Ramos (cell line): ENCODE results near the gene POLR2B.
"Not testable (repeated sequence)": the region's sequence is repeated elsewhere in the genome, so short reads cannot be mapped to it uniquely, and the experiment has no call there.

ENCODE experiments used
- in situ Hi-C: fragments of 300-500 bp; cut with MboI; formaldehyde crosslinking; loops from one replicate; pipeline ENCODE4 v1.14.3; 2022; ENCODE audit warnings: low sequenced_read_pairs; ENCODE audit not compliant: unreplicated experiment

Gene POLR2B

DNA sequence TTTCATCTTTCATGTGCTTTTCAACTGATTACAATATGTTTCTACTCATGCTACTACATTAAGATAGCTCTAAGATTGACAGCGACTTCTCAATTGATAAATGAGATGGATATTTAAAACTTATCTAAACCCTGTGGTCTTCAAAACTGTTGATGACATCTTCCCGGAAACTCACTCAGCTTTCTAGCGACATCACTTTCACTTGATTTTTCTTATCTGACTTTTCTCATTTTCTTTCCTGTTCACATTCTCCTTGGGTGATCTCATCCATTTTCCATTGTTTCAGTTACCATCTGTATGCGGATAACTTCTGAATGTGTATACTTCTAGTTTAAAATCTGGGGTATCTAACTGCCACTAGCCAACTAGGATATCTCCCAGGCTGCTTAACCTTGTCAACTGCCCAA lies 3.1 kb downstream of the POLR2B start:
- in situ Hi-C loops: no loop called here

- in situ Hi-C loops: no loop called here
Observed at GRCh38 chr4:56986192-56986591, 7.5 kb downstream of the POLR2B start.

DNA sequence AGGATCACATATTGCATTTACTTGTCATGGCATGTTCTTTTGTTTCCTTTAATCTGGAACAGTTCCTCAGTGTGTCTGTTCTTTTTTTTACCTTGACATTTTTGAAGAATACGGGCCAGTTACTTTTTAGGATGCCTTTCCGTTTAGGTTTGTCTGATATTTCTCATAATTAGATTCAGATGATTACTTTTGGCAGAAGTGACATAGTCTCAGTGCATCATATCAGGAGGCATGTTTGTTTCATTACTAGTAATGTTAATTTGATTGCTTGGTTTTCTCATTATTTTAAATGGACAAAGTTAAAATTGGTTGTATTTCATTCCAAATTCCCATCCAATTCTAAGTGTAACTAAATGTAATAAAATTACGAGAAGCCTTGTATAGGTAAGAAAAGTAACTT lies 8.3 kb downstream of the POLR2B start:
- in situ Hi-C loops: no loop called here

GRCh38 chr4:56990109-56990905 lies 11.6 kb downstream of the POLR2B start:
- in situ Hi-C loops: no loop called here

DNA sequence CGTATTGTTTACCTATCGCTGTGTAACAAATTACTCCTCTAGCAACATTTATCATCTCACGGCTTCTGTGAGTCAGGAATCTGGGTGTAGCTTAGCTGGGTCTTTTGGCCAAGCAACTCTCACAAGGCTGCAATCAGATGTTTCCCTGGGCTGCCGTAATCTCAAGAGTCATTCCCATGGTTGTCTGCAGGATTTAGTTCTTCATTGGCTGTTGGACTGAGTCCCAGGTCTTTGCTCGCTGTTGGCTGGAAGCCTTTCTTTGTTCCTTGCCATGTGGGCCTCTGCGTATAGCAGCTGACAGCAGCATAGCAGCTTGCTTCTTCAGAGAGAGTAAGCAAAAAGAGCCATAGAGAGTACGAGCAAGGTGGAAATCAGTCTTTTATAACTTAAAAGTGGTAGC lies 16.8 kb downstream of the POLR2B start:
- in situ Hi-C loops: no loop called here

GRCh38 chr4:56999751-57000150 lies 21.1 kb downstream of the POLR2B start:
- in situ Hi-C loops: no loop called here

DNA sequence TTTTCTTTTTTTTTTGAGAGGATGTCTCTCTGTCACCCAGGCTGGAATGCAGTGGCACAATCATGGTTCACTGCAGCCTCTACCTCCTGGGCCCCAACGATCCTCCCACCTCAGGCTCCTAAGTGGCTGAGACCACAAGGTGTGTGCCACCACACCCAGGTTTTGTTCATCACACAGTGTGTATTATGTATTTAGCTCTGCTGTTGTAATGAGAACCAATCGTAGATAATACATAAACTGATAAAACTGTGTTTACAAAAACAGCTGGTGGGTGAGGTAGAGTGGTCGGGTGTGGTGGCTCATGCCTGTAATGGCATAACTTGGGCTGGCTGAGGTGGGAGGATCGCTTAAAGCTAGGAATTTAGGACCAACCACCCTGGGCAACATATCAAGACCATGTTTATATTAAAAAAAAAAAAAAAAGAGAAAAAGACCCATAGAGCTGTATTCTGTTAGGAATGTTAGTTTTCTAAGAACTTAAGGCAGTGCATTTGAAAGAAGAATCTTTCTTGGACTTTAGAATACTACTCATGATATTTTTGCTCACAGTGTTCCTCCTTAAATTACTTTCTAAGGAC lies 34.9 kb downstream of the POLR2B start:
- in situ Hi-C loops: no loop called here

DNA sequence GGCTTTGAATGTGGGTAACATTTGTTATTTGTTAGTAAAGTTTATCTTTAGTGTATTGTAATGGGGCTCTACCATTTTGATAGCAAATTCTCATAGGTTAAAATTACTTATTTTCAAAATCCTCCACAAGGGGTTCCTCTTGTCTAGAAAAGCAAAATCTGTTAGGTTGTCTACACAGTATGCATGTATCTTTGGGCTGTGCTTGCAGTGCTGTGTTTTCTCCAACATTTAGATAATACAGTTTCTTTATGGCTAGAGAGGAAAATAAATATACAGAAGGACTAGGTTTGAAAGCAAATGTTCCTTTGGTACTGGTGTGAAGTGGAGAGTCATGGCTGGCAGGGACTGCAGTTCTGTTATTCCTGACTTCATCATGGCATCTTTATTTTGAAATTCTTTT lies 40.3 kb downstream of the POLR2B start:
- in situ Hi-C loops: no loop called here

DNA sequence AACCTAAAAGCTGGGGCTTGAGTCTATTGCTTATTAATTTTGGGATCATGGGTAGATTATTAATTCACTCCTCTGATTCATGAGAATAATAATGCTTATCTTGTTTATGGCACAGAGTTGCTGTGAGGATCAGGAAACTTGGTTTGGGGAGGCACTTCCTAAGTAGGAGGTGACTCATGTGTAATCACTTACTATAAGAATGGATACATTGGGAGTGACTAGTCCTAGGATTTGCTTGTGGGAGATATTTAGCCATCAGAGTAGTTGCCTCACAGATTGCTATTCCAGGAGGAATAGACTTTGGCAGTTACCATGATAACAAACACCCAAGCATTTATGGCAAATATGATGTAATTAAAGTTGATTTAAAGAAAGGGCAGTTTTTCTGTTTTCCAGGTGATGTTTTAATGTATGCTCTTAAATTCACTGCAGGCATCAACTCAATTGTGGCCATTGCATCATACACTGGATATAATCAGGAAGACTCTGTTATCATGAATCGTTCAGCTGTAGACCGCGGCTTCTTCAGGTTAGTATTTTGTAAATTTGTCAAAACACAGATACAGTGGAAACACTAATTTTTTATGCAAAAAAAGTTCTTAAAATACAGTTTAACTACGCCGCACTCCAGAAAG lies 41.9 kb downstream of the POLR2B start:
- in situ Hi-C loops: no loop called here

DNA sequence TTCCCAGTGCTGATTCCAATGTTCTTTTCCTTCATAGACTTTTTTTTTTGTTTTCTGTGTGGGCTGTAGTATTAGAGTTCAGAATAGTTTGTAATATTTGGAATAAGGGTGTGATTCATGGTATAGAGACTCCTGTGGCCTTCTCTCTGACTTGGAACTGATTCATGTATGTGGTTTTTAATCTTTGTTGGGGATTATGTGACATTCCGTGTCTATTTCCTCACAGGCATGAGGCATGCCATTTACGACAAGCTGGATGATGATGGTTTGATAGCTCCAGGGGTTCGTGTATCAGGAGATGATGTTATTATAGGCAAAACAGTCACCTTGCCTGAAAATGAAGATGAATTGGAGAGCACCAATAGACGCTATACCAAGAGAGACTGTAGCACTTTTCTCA lies 44.4 kb downstream of the POLR2B start:
- in situ Hi-C loops: no loop called here

- in situ Hi-C loops: no loop called here
Observed at GRCh38 chr4:57034520-57034919, 55.8 kb downstream of the POLR2B start.

- in situ Hi-C loops: no loop called here
Observed at GRCh38 chr4:57037982-57038604, 59.4 kb downstream of the POLR2B start.

GRCh38 chr4:57039345-57039744 lies 60.6 kb downstream of the POLR2B start:
- in situ Hi-C loops: no loop called here

- in situ Hi-C loops: no loop called here
Observed at GRCh38 chr4:57040510-57040909, 61.8 kb downstream of the POLR2B start.

DNA sequence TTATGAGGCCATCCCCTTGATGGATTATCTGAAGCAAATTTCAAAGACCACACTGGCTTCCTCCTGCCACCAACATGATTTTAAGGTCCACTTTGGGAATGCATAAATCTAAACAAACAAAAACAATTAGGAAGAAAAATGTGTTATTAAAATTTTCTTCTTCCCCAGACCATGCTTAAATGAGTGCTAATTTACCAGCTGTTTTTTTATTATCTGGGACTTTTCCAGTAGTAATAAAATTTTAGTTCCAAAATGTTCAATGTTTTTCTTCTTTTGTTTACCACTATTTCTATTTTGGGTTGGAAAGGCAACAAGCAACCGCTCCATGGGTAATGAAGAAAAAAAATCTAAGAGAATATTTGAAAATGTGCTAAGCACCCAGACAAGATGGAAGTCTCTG lies 62.3 kb downstream of the POLR2B start:
- in situ Hi-C loops: no loop called here

GRCh38 chr4:57042711-57043169 lies 64.0 kb downstream of the POLR2B start:
- in situ Hi-C loops: no loop called here

DNA sequence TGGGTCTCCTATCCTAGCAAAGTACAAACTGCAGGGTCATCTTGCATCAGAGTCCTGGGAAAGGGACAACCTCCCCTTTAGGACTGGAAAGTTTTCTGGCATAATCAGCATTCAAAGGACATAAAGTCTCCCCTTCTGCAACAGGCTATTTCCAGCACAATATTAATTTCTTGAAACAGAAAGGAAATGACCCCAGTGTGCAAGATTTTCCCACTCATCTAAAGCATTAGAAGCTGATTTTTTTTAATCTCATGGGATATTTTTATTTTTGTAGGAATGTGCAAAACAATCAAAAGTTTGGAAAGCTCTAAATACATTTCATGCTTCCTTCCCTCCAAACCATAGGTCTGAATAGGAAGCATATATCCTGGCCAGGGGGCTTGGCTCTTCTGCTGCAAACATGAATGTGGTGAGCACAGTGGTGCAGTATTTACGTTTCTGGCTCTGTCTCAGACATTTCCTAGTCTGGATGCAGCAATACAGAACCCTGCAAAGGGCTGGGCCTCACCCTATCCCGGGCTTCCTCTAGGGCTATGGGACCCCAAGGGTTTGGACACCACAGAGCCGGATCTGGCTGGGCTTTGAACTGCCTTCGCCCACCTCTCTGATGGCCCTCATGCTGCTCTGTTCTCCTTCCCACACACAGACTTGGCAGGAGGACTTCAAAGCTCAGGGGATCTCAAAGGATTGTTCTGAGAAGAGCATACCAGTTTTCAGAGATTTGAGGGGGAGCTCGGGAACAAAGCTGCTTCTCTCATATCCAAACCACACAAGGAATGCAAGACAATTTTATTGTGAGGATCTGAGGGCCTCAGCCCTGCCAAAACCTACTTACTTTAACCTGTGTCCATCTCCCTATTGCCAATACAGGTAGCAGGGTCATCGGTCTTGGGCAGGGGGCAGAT lies 64.9 kb downstream of the POLR2B start:
- in situ Hi-C loops: no loop called here

DNA sequence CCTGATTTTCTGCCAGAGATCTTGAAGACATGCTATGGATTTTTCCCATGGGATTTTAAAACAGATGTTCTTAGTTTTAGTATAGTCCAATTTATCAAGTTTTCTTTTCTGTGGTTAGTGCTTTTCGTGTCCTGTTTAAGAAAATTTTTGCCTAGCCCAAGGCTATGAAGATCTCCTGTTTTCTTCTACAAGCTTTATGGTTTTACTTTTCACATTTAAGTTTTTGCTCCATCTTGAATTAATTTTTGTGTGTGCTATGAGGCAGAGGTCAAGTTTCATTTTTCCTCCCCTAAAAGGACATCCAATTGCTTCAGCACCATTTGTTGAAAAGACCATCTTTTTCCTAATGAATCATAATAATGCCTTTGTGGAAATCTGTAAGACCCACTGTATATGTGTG lies 65.6 kb downstream of the POLR2B start:
- in situ Hi-C loops: no loop called here

DNA sequence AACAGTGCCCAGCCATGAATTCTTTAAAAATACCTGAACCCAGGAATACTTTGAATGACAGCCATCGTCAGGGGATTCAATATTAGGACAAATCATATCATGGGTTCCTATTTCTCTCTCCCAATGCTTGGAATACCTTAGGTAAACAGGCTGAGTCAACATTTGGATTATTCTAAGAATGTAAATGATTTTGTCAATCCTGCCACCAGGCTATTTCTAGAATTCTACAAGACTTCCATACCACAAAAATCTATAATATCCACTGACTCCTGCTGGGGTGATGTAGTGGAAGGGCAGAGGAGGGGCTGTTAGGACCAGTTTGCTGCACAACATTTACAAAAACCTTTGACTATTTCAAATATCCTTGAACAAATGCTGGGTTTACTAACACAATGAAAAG lies 66.3 kb downstream of the POLR2B start:
- in situ Hi-C loops: no loop called here

DNA sequence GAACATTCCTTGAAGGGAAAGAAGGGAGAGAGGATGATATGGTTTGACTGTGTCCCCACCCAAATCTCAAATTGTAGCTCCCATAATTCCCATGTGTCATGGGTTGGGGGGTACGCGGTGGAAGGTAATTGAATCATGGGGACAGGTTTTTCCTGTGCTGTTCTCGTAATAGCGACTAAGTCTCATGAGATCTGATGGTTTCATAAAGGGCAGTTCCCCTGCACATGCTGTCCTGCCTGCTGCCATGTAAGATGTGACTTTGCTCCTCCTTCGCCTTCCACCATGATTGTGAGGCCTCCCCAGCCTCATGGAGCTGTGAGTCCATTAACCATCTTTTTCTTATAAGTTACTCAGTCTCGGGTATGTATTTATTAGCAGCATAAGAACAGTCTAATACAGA lies 68.3 kb downstream of the POLR2B start:
- in situ Hi-C loops: not testable (repeated sequence)
